Urinary bladder (tissue), 4 donors: ENCODE results near the gene POU6F2. TPM values are rescaled to one million over a fixed set of nuclear protein-coding genes. Genes with fewer than 3 reads are reported as not detected.

Experiments used
- DNase-seq: peaks from one replicate; pipeline ENCODE4 v3.0.0-alpha.2; 2015; ENCODE audit errors: extremely low spot score
- H3K27ac ChIP-seq: one replicate; pipeline ENCODE4 v1.5.1; 2013; ENCODE audit warnings: low read depth, mild to moderate bottlenecking, moderate library complexity
- H3K36me3 ChIP-seq: one replicate; pipeline ENCODE4 v1.6.1; 2013; ENCODE audit warnings: mild to moderate bottlenecking, moderate library complexity; ENCODE audit not compliant: insufficient read depth
- H3K4me1 ChIP-seq: one replicate; pipeline ENCODE4 v1.6.1; 2013; ENCODE audit warnings: mild to moderate bottlenecking, moderate library complexity; ENCODE audit not compliant: insufficient read depth
- H3K4me3 ChIP-seq: one replicate; pipeline ENCODE4 v1.5.1; 2013; ENCODE audit warnings: low read depth, low read length
- WGBS: extraction: QIAGEN DNeasy Blood & Tissue Kit; methylation state at CpG from one replicate; pipeline ENCODE4 v1.1.7; 2013; 5-methylcytosine and 5-hydroxymethylcytosine counted together
- polyA plus RNA-seq: library from polyadenylated mRNA; stranded (reverse); fragments of 200-250 nt; gene quantifications from one replicate; pipeline ENCODE4 v1.2.3, GENCODE V29; 2013
- total RNA-seq: library from RNA; depleted of rRNA; stranded (reverse); fragments of >200 nt; gene quantifications from one replicate; pipeline ENCODE4 v1.2.3, GENCODE V29; 2014
- donor health status: healthy with polysubstance abuse.
- donor health status: healthy.

The POU6F2 gene
- total and polyA plus RNA-seq, 2 donors: 2.1 to 5.0 TPM

- Histone ChIP-seq H3K4me1 (no peaks in the 10 kb centered on the region), H3K36me3 (no peaks in the 10 kb centered on the region), H3K4me3 (no peak overlapping the region), H3K27ac (no peak overlapping the region)
- DNase-seq: no peak
- 81% methylated on average over 3 of the region's 3 CpGs for WGBS
These were observed 427.9 kb downstream of the POU6F2 start for GRCh38 chr7:39405581-39405980.

- Histone ChIP-seq H3K4me1 (no peaks in the 10 kb centered on the region), H3K36me3 (no peaks in the 10 kb centered on the region), H3K27ac (no peak overlapping the region), H3K4me3 (no peak overlapping the region)
- 61% methylated on average over 10 of the region's 10 CpGs for WGBS
- no peak for DNase-seq
These were observed 428.8 kb downstream of the POU6F2 start for GRCh38 chr7:39406467-39406866.

- WGBS: 36% methylated on average over 4 of the region's 4 CpGs
- DNase-seq: no peak
- H3K4me3 ChIP-seq: no peak overlapping the region
- no peaks in the 10 kb centered on the region for H3K4me1 ChIP-seq
- H3K27ac ChIP-seq: no peak overlapping the region
- H3K36me3 ChIP-seq: no peaks in the 10 kb centered on the region
These were observed 429.4 kb downstream of the POU6F2 start for GRCh38 chr7:39407137-39407536.

GRCh38 chr7:39407723-39408122 lies 430.0 kb downstream of the POU6F2 start:
- Histone ChIP-seq H3K4me1 (no peaks in the 10 kb centered on the region), H3K36me3 (no peaks in the 10 kb centered on the region), H3K4me3 (no peak overlapping the region), H3K27ac (no peak overlapping the region)
- WGBS: 68% methylated on average over 8 of the region's 8 CpGs
- no peak for DNase-seq

GRCh38 chr7:39408906-39409305 lies 431.2 kb downstream of the POU6F2 start:
- Histone ChIP-seq H3K36me3 (no peaks in the 10 kb centered on the region), H3K27ac (no peak overlapping the region), H3K4me3 (no peak overlapping the region), H3K4me1 (no peaks in the 10 kb centered on the region)
- 45% methylated on average over 1 of the region's 1 CpG for whole genome bisulfite sequencing
- no peak for DNase-seq

- Histone ChIP-seq H3K27ac (no peak overlapping the region), H3K4me1 (no peaks in the 10 kb centered on the region), H3K36me3 (no peaks in the 10 kb centered on the region), H3K4me3 (no peak overlapping the region)
- no peak for DNase-seq
- 86% methylated on average over 5 of the region's 5 CpGs for WGBS
These were observed 432.9 kb downstream of the POU6F2 start for GRCh38 chr7:39410582-39410981.

- 5% methylated on average over 25 of the region's 25 CpGs for WGBS
- H3K36me3 ChIP-seq: no peaks in the 10 kb centered on the region
- H3K4me1 ChIP-seq: no peaks in the 10 kb centered on the region
- DNase-seq: no peak
- no peak overlapping the region for H3K27ac ChIP-seq
- peak overlapping the region; percentile 54 for H3K4me3 ChIP-seq
These were observed 436.0 kb downstream of the POU6F2 start for GRCh38 chr7:39413636-39414223.

- H3K4me1 ChIP-seq: no peaks in the 10 kb centered on the region
- DNase-seq: no peak
- no peaks in the 10 kb centered on the region for H3K36me3 ChIP-seq
- no peak overlapping the region for H3K27ac ChIP-seq
- peak overlapping the region; percentile 54 for H3K4me3 ChIP-seq
- WGBS: 1% methylated on average over 40 of the region's 40 CpGs
These were observed 436.7 kb downstream of the POU6F2 start for GRCh38 chr7:39414224-39415035.

- H3K4me3 ChIP-seq: no peak overlapping the region
These were observed 437.5 kb downstream of the POU6F2 start for GRCh38 chr7:39415091-39415787.

GRCh38 chr7:39416866-39417265 lies 439.2 kb downstream of the POU6F2 start:
- no peak for DNase-seq
- WGBS: 88% methylated on average over 3 of the region's 3 CpGs
- Histone ChIP-seq H3K4me1 (no peaks in the 10 kb centered on the region), H3K27ac (no peak overlapping the region), H3K4me3 (no peak overlapping the region), H3K36me3 (no peaks in the 10 kb centered on the region)

More at GRCh38 chr7:39415091-39415787, 437.5 kb downstream of the POU6F2 start:
- Histone ChIP-seq H3K27ac (no peak overlapping the region), H3K36me3 (no peaks in the 10 kb centered on the region), H3K4me1 (no peaks in the 10 kb centered on the region)
- WGBS: 85% methylated on average over 13 of the region's 13 CpGs
- no peak for DNase-seq

GRCh38 chr7:39417642-39418041 lies 439.9 kb downstream of the POU6F2 start:
- WGBS: 79% methylated on average over 1 of the region's 1 CpG
- no peaks in the 10 kb centered on the region for H3K4me1 ChIP-seq
- DNase-seq: no peak

GRCh38 chr7:39421251-39421650 lies 443.5 kb downstream of the POU6F2 start:
- 68% methylated on average over 2 of the region's 2 CpGs for WGBS
- no peaks in the 10 kb centered on the region for H3K4me1 ChIP-seq
- no peak overlapping the region for H3K27ac ChIP-seq
- H3K36me3 ChIP-seq: no peaks in the 10 kb centered on the region
- no peak overlapping the region for H3K4me3 ChIP-seq
- no peak for DNase-seq

More at GRCh38 chr7:39417642-39418041, 439.9 kb downstream of the POU6F2 start:
- no peaks in the 10 kb centered on the region for H3K36me3 ChIP-seq
- H3K27ac ChIP-seq: no peak overlapping the region
- no peak overlapping the region for H3K4me3 ChIP-seq

GRCh38 chr7:39421661-39422060 lies 444.0 kb downstream of the POU6F2 start:
- Histone ChIP-seq H3K27ac (no peak overlapping the region), H3K4me1 (no peaks in the 10 kb centered on the region), H3K4me3 (no peak overlapping the region), H3K36me3 (no peaks in the 10 kb centered on the region)
- WGBS: 82% methylated on average over 2 of the region's 2 CpGs
- DNase-seq: no peak

- WGBS: 12% methylated on average over 1 of the region's 1 CpG
- no peak for DNase-seq
- H3K36me3 ChIP-seq: no peaks in the 10 kb centered on the region
- H3K27ac ChIP-seq: no peak overlapping the region
- peaks cover 2% of the 10 kb centered on the region for H3K4me1 ChIP-seq
- H3K4me3 ChIP-seq: no peak overlapping the region
These were observed 450.5 kb downstream of the POU6F2 start for GRCh38 chr7:39428221-39428620.
